Keratinocyte (primary cell): Measurements from ENCODE around the gene COX8A. TPM values are rescaled to one million over a fixed set of nuclear protein-coding genes. Genes with fewer than 3 reads are reported as not detected.

ENCODE experiments used
- DNase-seq: peaks from one replicate; pipeline ENCODE4 v3.0.0-alpha.2; 2011; ENCODE audit warnings: low read depth, missing footprints, low spot score
- FAIRE-seq: peaks from 2 replicates; lab custom pipeline; 2011; peaks lifted over from hg19 to GRCh38; lab: Jason Lieb, UNC
- H2AFZ ChIP-seq: 2 replicates; pipeline ENCODE4 v1.6.0; 2012; ENCODE audit warnings: low read length, control low read depth, inconsistent platforms; ENCODE audit not compliant: control insufficient read depth
- H3K27ac ChIP-seq: 2 replicates; pipeline ENCODE4 v1.5.1; 2011; ENCODE audit warnings: low read length; ENCODE audit not compliant: control insufficient read depth, insufficient read depth
- H3K27me3 ChIP-seq: 3 replicates; pipeline ENCODE4 v1.6.0; 2011; ENCODE audit warnings: low read length; ENCODE audit not compliant: control insufficient read depth, insufficient read depth; ENCODE audit errors: extremely low read depth
- H3K36me3 ChIP-seq, 2 experiments: 2 replicates in 1 of 2; 3 replicates in 1 of 2; pipeline ENCODE4 v1.5.1; 2011; ENCODE audit warnings: low read length in 2 of 2, mild to moderate bottlenecking in 1 of 2; ENCODE audit not compliant: control insufficient read depth in 2 of 2, insufficient read depth in 2 of 2; ENCODE audit errors: extremely low read depth in 1 of 2
- H3K4me1 ChIP-seq: 3 replicates; pipeline ENCODE4 v1.5.1; 2011; ENCODE audit warnings: low read length; ENCODE audit not compliant: control insufficient read depth, insufficient read depth; ENCODE audit errors: extremely low read depth
- H3K4me2 ChIP-seq: 3 replicates; pipeline ENCODE4 v1.6.0; 2011; ENCODE audit warnings: low read depth, low read length; ENCODE audit not compliant: control insufficient read depth, insufficient read depth; ENCODE audit errors: extremely low read depth
- H3K4me3 ChIP-seq, 3 experiments: fragments of 200-600 bp in 1 of 3; sonication (generic) in 1 of 3; 2 replicates in 2 of 3; 3 replicates in 1 of 3; pipeline ENCODE4 v1.5.1; 2011 to 2016; ENCODE audit warnings: low read length in 3 of 3, mild to moderate bottlenecking in 3 of 3, control low read depth in 2 of 3, inconsistent platforms in 1 of 3, low read depth in 1 of 3, mixed read lengths in 1 of 3, mixed run types in 1 of 3, moderate library complexity in 1 of 3; ENCODE audit not compliant: control insufficient read depth in 2 of 3, insufficient read depth in 2 of 3; ENCODE audit errors: extremely low read depth in 1 of 3
- H3K79me2 ChIP-seq: 2 replicates; pipeline ENCODE4 v1.6.0; 2012; ENCODE audit warnings: low read length; ENCODE audit not compliant: control insufficient read depth, insufficient read depth
- H3K9ac ChIP-seq: 3 replicates; pipeline ENCODE4 v1.6.0; 2011; ENCODE audit warnings: low read length; ENCODE audit not compliant: control insufficient read depth, insufficient read depth; ENCODE audit errors: extremely low read depth
- H3K9me1 ChIP-seq: 3 replicates; pipeline ENCODE4 v1.6.0; 2011; ENCODE audit warnings: low read length; ENCODE audit not compliant: control insufficient read depth, insufficient read depth; ENCODE audit errors: extremely low read depth
- H3K9me3 ChIP-seq: 2 replicates; pipeline ENCODE4 v1.5.1; 2012; ENCODE audit warnings: low read depth, low read length; ENCODE audit not compliant: control insufficient read depth
- H4K20me1 ChIP-seq: 3 replicates; pipeline ENCODE4 v1.6.0; 2011; ENCODE audit warnings: low read length; ENCODE audit not compliant: control insufficient read depth, insufficient read depth; ENCODE audit errors: extremely low read depth
- EZH2 ChIP-seq: IDR thresholded peaks from one replicate; pipeline ENCODE4 v1.6.1; 2012; ENCODE audit warnings: inconsistent platforms, mild to moderate bottlenecking, low read length, moderate library complexity
- dilution Hi-C: fragments of 300-500 bp; cut with MboI; formaldehyde crosslinking; loops from one replicate; pipeline ENCODE4 v1.7.0; 2020; ENCODE audit warnings: low sequenced_read_pairs; ENCODE audit not compliant: extremely low pct_ligation_motif_present
- polyA plus RNA-seq, 5 experiments: library from polyadenylated mRNA; depleted of rRNA in 3 of 5; stranded (reverse) in 3 of 5; stranded (forward) in 1 of 5; unstranded in 1 of 5; fragments of >200 nt; gene quantifications; 1 replicate in 1 of 5; 2 replicates in 3 of 5; 3 replicates in 1 of 5; pipeline versions ENCODE4 v1.2.1 to v1.2.3, GENCODE V29; 2011 to 2012; ENCODE audit warnings: missing spikeins in 2 of 5, low read depth in 1 of 5, low replicate concordance in 1 of 5
- TF ChIP-seq, protein P1 (sequence below), 3 experiments: IDR thresholded peaks in 1 of 3; conservative IDR thresholded peaks in 1 of 3; optimal IDR thresholded peaks in 1 of 3; 2 replicates in 2 of 3; 3 replicates in 1 of 3; pipeline versions ENCODE3 to v1.5.1; 2011; ENCODE audit warnings: low read length in 3 of 3, mild to moderate bottlenecking in 3 of 3, moderate library complexity in 2 of 3, control low read depth in 1 of 3, inconsistent platforms in 1 of 3; ENCODE audit not compliant: insufficient read depth in 2 of 3; ENCODE audit errors: extremely low read depth in 1 of 3

Gene COX8A
- polyA plus RNA-seq, 1 donor (not counting 4 experiments of a cell fraction or from before 2014, with no cell fraction given) = 159 TPM

- FAIRE-seq = no peak
- Histone ChIP-seq H3K4me1 (no peaks in the 10 kb centered on the region), H4K20me1 (no peaks in the 10 kb centered on the region), H3K79me2 (no peaks in the 10 kb centered on the region), H3K4me3 (no peak overlapping the region), H3K9me3 (no peaks in the 10 kb centered on the region), H3K36me3 (no peaks in the 10 kb centered on the region), H3K9ac (no peak overlapping the region), H2AFZ (no peak overlapping the region), H3K27ac (no peak overlapping the region), H3K9me1 (no peaks in the 10 kb centered on the region), H3K27me3 (no peaks in the 10 kb centered on the region), H3K4me2 (no peak overlapping the region)
- DNase-seq = no peak
- dilution Hi-C loops = no loop called here
- TF ChIP-seq, protein P1, sequence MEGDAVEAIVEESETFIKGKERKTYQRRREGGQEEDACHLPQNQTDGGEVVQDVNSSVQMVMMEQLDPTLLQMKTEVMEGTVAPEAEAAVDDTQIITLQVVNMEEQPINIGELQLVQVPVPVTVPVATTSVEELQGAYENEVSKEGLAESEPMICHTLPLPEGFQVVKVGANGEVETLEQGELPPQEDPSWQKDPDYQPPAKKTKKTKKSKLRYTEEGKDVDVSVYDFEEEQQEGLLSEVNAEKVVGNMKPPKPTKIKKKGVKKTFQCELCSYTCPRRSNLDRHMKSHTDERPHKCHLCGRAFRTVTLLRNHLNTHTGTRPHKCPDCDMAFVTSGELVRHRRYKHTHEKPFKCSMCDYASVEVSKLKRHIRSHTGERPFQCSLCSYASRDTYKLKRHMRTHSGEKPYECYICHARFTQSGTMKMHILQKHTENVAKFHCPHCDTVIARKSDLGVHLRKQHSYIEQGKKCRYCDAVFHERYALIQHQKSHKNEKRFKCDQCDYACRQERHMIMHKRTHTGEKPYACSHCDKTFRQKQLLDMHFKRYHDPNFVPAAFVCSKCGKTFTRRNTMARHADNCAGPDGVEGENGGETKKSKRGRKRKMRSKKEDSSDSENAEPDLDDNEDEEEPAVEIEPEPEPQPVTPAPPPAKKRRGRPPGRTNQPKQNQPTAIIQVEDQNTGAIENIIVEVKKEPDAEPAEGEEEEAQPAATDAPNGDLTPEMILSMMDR (optimal IDR thresholded peaks at IDR 0.05 in 1 of 3, IDR thresholded peaks at IDR 0.05 in 1 of 3, conservative IDR thresholded peaks at IDR 0.05 in 1 of 3; ENCODE audit: extremely low read depth in 1 of 3, insufficient read depth in 2 of 3, low read length in 3 of 3) = no peak
- TF ChIP-seq EZH2 = no peak
Measured at GRCh38 chr11:63931045-63931444, 43.4 kb upstream of the COX8A start.

- H3K4me1 ChIP-seq = no peaks in the 10 kb centered on the region
- dilution Hi-C loops = no loop called here
- no peaks in the 10 kb centered on the region for H3K79me2 ChIP-seq
- H3K27me3 ChIP-seq = no peaks in the 10 kb centered on the region
- no peaks in the 10 kb centered on the region for H3K36me3 ChIP-seq
- no peak overlapping the region for H3K9ac ChIP-seq
- no peaks in the 10 kb centered on the region for H3K9me3 ChIP-seq
- H4K20me1 ChIP-seq = no peaks in the 10 kb centered on the region
- FAIRE-seq = no peak
- TF ChIP-seq EZH2 = no peak
- TF ChIP-seq, protein P1 (optimal IDR thresholded peaks at IDR 0.05 in 1 of 3, IDR thresholded peaks at IDR 0.05 in 1 of 3, conservative IDR thresholded peaks at IDR 0.05 in 1 of 3; ENCODE audit: extremely low read depth in 1 of 3, insufficient read depth in 2 of 3, low read length in 3 of 3) = no peak
- H3K9me1 ChIP-seq = no peaks in the 10 kb centered on the region
- H2AFZ ChIP-seq = no peak overlapping the region
- no peak overlapping the region for H3K4me3 ChIP-seq
- H3K4me2 ChIP-seq = no peak overlapping the region
- H3K27ac ChIP-seq = no peak overlapping the region
- DNase-seq = no peak
Measured at GRCh38 chr11:63931876-63932275, 42.5 kb upstream of the COX8A start.
